ENCODE results near the gene PRKAG3.

Gene PRKAG3

GRCh38 chr2:218839430-218839829, 7.8 kb upstream of the PRKAG3 start:
- DNase-seq (ENCODE audit: low read depth): peak; percentile 81

- no peak for DNase-seq (ENCODE audit: low read depth)
Observed at GRCh38 chr2:218837495-218837894, 5.9 kb upstream of the PRKAG3 start.

- DNase-seq (ENCODE audit: low read depth): no peak
Observed at GRCh38 chr2:218834685-218835084, 3.1 kb upstream of the PRKAG3 start.

- no peak for DNase-seq (ENCODE audit: low read depth)
Observed at GRCh38 chr2:218833023-218833609, 1.5 kb upstream of the PRKAG3 start.

- peak; percentile 83 for DNase-seq (ENCODE audit: low read depth)
Observed at GRCh38 chr2:218832520-218832919, 917 bp upstream of the PRKAG3 start.

GRCh38 chr2:218832081-218832480, 478 bp upstream of the PRKAG3 start:
- no peak for DNase-seq (ENCODE audit: low read depth)

- DNase-seq (ENCODE audit: low read depth): no peak
Observed at GRCh38 chr2:218830526-218831306, 887 bp downstream of the PRKAG3 start.

GRCh38 chr2:218829868-218830451, 1.6 kb downstream of the PRKAG3 start:
- no peak for DNase-seq (ENCODE audit: low read depth)

- DNase-seq (ENCODE audit: low read depth): no peak
Observed at GRCh38 chr2:218828477-218828778, 3.2 kb downstream of the PRKAG3 start.

- no peak for DNase-seq (ENCODE audit: low read depth)
Observed at GRCh38 chr2:218827701-218828476, 3.7 kb downstream of the PRKAG3 start.

- DNase-seq (ENCODE audit: low read depth): no peak
Observed at GRCh38 chr2:218826791-218827190, 4.8 kb downstream of the PRKAG3 start.

GRCh38 chr2:218824004-218824403, 7.6 kb downstream of the PRKAG3 start:
- DNase-seq (ENCODE audit: low read depth): no peak

- DNase-seq (ENCODE audit: low read depth): no peak
Observed at GRCh38 chr2:218823196-218823855, 8.3 kb downstream of the PRKAG3 start.

GRCh38 chr2:218822622-218823021, 9.0 kb downstream of the PRKAG3 start:
- no peak for DNase-seq (ENCODE audit: low read depth)

GRCh38 chr2:218821605-218822211, 9.9 kb downstream of the PRKAG3 start:
- no peak for DNase-seq (ENCODE audit: low read depth)

- no peak for DNase-seq (ENCODE audit: low read depth)
Observed at GRCh38 chr2:218820746-218821369, 10.7 kb downstream of the PRKAG3 start.

GRCh38 chr2:218819093-218819492, 12.5 kb downstream of the PRKAG3 start:
- no peak for DNase-seq (ENCODE audit: low read depth)

GRCh38 chr2:218816561-218817011, 15.0 kb downstream of the PRKAG3 start:
- DNase-seq (ENCODE audit: low read depth): no peak

GRCh38 chr2:218815649-218816048, 16.0 kb downstream of the PRKAG3 start:
- DNase-seq (ENCODE audit: low read depth): no peak

- no peak for DNase-seq (ENCODE audit: low read depth)
Observed at GRCh38 chr2:218815244-218815637, 16.4 kb downstream of the PRKAG3 start.

GRCh38 chr2:218814540-218815243, 16.9 kb downstream of the PRKAG3 start:
- DNase-seq (ENCODE audit: low read depth): no peak
